Panc1 (cell line): ENCODE data around the gene WWOX.

Source experiments
- CTCF ChIP-seq: fragments of 450-650 bp; IDR thresholded peaks from 2 replicates; pipeline ENCODE4 v1.5.1; 2017; ENCODE audit warnings: mild to moderate bottlenecking
- POLR2AphosphoS5 ChIP-seq: IDR thresholded peaks from 2 replicates; pipeline ENCODE4 v1.6.1; 2012; ENCODE audit warnings: mild to moderate bottlenecking, low read depth, low read length, moderate library complexity
- REST ChIP-seq, 2 experiments: IDR thresholded peaks; 2 replicates each; pipeline ENCODE4 v1.6.1; 2011 to 2012; ENCODE audit warnings: low read depth in 2 of 2, control low read depth in 1 of 2, low read length in 1 of 2, mild to moderate bottlenecking in 1 of 2, moderate library complexity in 1 of 2; ENCODE audit not compliant: insufficient read depth in 1 of 2
- SIN3A ChIP-seq: IDR thresholded peaks from 2 replicates; pipeline ENCODE4 v1.6.1; 2012; ENCODE audit warnings: low read depth, mild to moderate bottlenecking, low read length, moderate library complexity, borderline replicate concordance; ENCODE audit not compliant: insufficient read depth

- TF ChIP-seq CTCF (no peak), POLR2AphosphoS5 (no peak), REST (IDR thresholded peaks at IDR 0.05; ENCODE audit: insufficient read depth in 1 of 2, low read depth in 2 of 2, low read length in 1 of 2) (no peak), SIN3A (no peak)
Measured at GRCh38 chr16:78348068-78348467, 248.6 kb downstream of the WWOX start.
